Amniotic epithelial cell (primary cell): ENCODE measurements around the gene CNPY4.

ENCODE experiments used
- DNase-seq: peaks from one replicate; pipeline ENCODE4 v3.0.0-alpha.2; 2010; ENCODE audit warnings: low read depth

The CNPY4 gene

GRCh38 chr7:100091411-100092181 is 27.8 kb upstream of the CNPY4 start:
- no peak for DNase-seq

GRCh38 chr7:100093054-100093453 is 26.4 kb upstream of the CNPY4 start:
- no peak for DNase-seq

GRCh38 chr7:100093498-100093897 is 25.9 kb upstream of the CNPY4 start:
- DNase-seq = peak; percentile 31

- no peak for DNase-seq
Measured at GRCh38 chr7:100093925-100094486, 25.4 kb upstream of the CNPY4 start.

- DNase-seq = no peak
Measured at GRCh38 chr7:100095289-100095688, 24.1 kb upstream of the CNPY4 start.

GRCh38 chr7:100095704-100096103 is 23.7 kb upstream of the CNPY4 start:
- DNase-seq = no peak

- no peak for DNase-seq
Measured at GRCh38 chr7:100098913-100099312, 20.5 kb upstream of the CNPY4 start.

GRCh38 chr7:100099452-100099851 is 20.0 kb upstream of the CNPY4 start:
- DNase-seq = no peak

GRCh38 chr7:100100420-100101015 is 18.9 kb upstream of the CNPY4 start:
- peak; percentile 98 for DNase-seq

- peak; percentile 99 for DNase-seq
Measured at GRCh38 chr7:100101016-100101862, 18.2 kb upstream of the CNPY4 start, which contains the start of the genes AP4M1 and MCM7. AP4M1 (plus strand) TSS chr7:100101643; CDS start chr7:100101715, 72 bp downstream. MCM7 (minus strand) TSS chr7:100101397; CDS start chr7:100101294, 103 bp downstream.

GRCh38 chr7:100102950-100103840 is 16.2 kb upstream of the CNPY4 start:
- peak; percentile 100 for DNase-seq

GRCh38 chr7:100105534-100105933 is 13.9 kb upstream of the CNPY4 start:
- no peak for DNase-seq

- DNase-seq = no peak
Measured at GRCh38 chr7:100106633-100107032, 12.8 kb upstream of the CNPY4 start.

GRCh38 chr7:100107125-100107737 is 12.2 kb upstream of the CNPY4 start:
- DNase-seq = no peak

- DNase-seq = no peak
Measured at GRCh38 chr7:100107890-100108289, 11.5 kb upstream of the CNPY4 start.

- DNase-seq = no peak
Measured at GRCh38 chr7:100109521-100110163, 9.8 kb upstream of the CNPY4 start.

GRCh38 chr7:100111156-100111555 is 8.3 kb upstream of the CNPY4 start:
- no peak for DNase-seq

- no peak for DNase-seq
Measured at GRCh38 chr7:100111914-100112313, 7.5 kb upstream of the CNPY4 start.

GRCh38 chr7:100115026-100115425 is 4.4 kb upstream of the CNPY4 start:
- DNase-seq = no peak

- peak; percentile 35 for DNase-seq
Measured at GRCh38 chr7:100118388-100119071, 904 bp upstream of the CNPY4 start.
